ENCODE measurements around the gene ROBO4. TPM values are rescaled to one million over a fixed set of nuclear protein-coding genes. Genes with fewer than 3 reads are reported as not detected.

The ROBO4 gene
- total RNA-seq, 1 donor from 2014 or later: 34.4 TPM

- intact Hi-C loops (cut with DNase I): no loop called here
- ATAC-seq: peak; percentile 73
- DNase-seq (ENCODE audit: low spot score): peak; percentile 79
Measured at GRCh38 chr11:124920870-124921609, 23.4 kb upstream of the ROBO4 start.

- ATAC-seq: peak; percentile 31
- intact Hi-C loops (cut with DNase I): no loop called here
- no peak for DNase-seq (ENCODE audit: low spot score)
Measured at GRCh38 chr11:124920356-124920755, 22.7 kb upstream of the ROBO4 start.

- intact Hi-C loops (cut with DNase I): no loop called here
- no peak for ATAC-seq
- DNase-seq (ENCODE audit: low spot score): no peak
Measured at GRCh38 chr11:124919898-124920297, 22.2 kb upstream of the ROBO4 start.

- ATAC-seq: no peak
- DNase-seq (ENCODE audit: low spot score): no peak
- intact Hi-C loops (cut with DNase I): no loop called here
Measured at GRCh38 chr11:124918950-124919349, 21.3 kb upstream of the ROBO4 start, which contains the start of gene HEPN1. TSS of gene HEPN1 (plus strand) at chr11:124919250.

GRCh38 chr11:124917115-124917637, 19.5 kb upstream of the ROBO4 start:
- intact Hi-C loops (cut with DNase I): no loop called here
- no peak for DNase-seq (ENCODE audit: low spot score)

GRCh38 chr11:124916370-124916710, 18.7 kb upstream of the ROBO4 start:
- DNase-seq (ENCODE audit: low spot score) (no peak), ATAC-seq (no peak)
- intact Hi-C loops (cut with DNase I): no loop called here

More at GRCh38 chr11:124917115-124917637, 19.5 kb upstream of the ROBO4 start:
- ATAC-seq: no peak

GRCh38 chr11:124915541-124916369, 18.1 kb upstream of the ROBO4 start:
- DNase-seq (ENCODE audit: low spot score) (no peak), ATAC-seq (no peak)
- intact Hi-C loops (cut with DNase I): no loop called here

GRCh38 chr11:124902616-124903015, 5.0 kb upstream of the ROBO4 start:
- intact Hi-C loops (cut with DNase I): no loop called here
- ATAC-seq (no peak), DNase-seq (ENCODE audit: low spot score) (no peak)

GRCh38 chr11:124900464-124900863, 2.8 kb upstream of the ROBO4 start:
- DNase-seq (ENCODE audit: low spot score): no peak

GRCh38 chr11:124899383-124900145, 1.9 kb upstream of the ROBO4 start:
- DNase-seq (ENCODE audit: low spot score): no peak
- ATAC-seq: no peak
- intact Hi-C loops (cut with DNase I): no loop called here

More at GRCh38 chr11:124900464-124900863, 2.8 kb upstream of the ROBO4 start:
- intact Hi-C loops (cut with DNase I): no loop called here
- peak; percentile 25 for ATAC-seq

GRCh38 chr11:124898711-124899110, 1.0 kb upstream of the ROBO4 start:
- DNase-seq (ENCODE audit: low spot score) (no peak), ATAC-seq (peak; percentile 19)
- intact Hi-C loops (cut with DNase I): no loop called here

GRCh38 chr11:124898263-124898680, 607 bp upstream of the ROBO4 start:
- intact Hi-C loops (cut with DNase I): no loop called here
- ATAC-seq (no peak), DNase-seq (ENCODE audit: low spot score) (no peak)

- intact Hi-C loops (cut with DNase I): no loop called here
- DNase-seq (ENCODE audit: low spot score): no peak
- ATAC-seq: peak; percentile 24
Measured at GRCh38 chr11:124896821-124897391, 759 bp downstream of the ROBO4 start.

- ATAC-seq: no peak
- no peak for DNase-seq (ENCODE audit: low spot score)
- intact Hi-C loops (cut with DNase I): no loop called here
Measured at GRCh38 chr11:124896071-124896750, 1.5 kb downstream of the ROBO4 start.

GRCh38 chr11:124895471-124895971, 2.1 kb downstream of the ROBO4 start:
- intact Hi-C loops (cut with DNase I): no loop called here
- ATAC-seq (no peak), DNase-seq (ENCODE audit: low spot score) (no peak)

GRCh38 chr11:124894606-124895430, 2.8 kb downstream of the ROBO4 start:
- ATAC-seq (no peak), DNase-seq (ENCODE audit: low spot score) (no peak)
- intact Hi-C loops (cut with DNase I): no loop called here

GRCh38 chr11:124893781-124894401, 3.8 kb downstream of the ROBO4 start:
- no peak for DNase-seq (ENCODE audit: low spot score)
- ATAC-seq: no peak
- intact Hi-C loops (cut with DNase I): no loop called here
